Ramos (cell line): ENCODE data around the gene WDFY4.

ENCODE experiments used
- in situ Hi-C: fragments of 300-500 bp; cut with MboI; formaldehyde crosslinking; loops from one replicate; pipeline ENCODE4 v1.14.3; 2022; ENCODE audit warnings: low sequenced_read_pairs; ENCODE audit not compliant: unreplicated experiment

The WDFY4 gene

DNA sequence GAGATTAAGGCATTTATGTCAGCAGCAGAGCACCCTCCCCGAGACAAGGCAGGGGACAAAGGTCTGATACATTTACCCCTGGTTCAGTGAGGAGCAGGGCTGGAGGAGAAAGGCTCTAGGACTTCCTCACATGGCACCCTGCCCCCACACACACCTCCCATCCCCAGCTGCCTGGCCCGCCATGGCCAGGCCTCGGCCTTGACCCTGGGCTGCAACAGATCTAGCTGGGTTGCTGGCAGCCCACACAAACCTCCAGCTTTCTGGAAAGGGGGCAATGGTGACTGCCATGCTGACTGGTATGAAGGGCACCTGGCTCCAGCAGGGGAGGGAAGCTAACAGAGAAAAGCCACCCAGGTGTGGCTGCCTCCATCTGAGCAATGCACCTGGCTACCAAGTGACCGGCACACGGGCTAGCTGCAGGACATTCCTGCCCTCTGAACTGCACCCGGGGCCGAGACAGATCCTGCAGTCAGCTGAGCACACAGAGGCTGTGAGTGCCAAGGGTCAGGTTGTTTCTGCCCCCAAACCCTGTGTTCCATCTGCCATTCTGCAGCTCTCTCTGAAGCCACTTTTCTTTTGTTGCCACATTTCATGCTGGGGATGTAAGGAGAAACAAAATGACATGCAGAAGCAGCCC, 340.8 kb downstream of the WDFY4 start:
- in situ Hi-C loops = no loop called here

DNA sequence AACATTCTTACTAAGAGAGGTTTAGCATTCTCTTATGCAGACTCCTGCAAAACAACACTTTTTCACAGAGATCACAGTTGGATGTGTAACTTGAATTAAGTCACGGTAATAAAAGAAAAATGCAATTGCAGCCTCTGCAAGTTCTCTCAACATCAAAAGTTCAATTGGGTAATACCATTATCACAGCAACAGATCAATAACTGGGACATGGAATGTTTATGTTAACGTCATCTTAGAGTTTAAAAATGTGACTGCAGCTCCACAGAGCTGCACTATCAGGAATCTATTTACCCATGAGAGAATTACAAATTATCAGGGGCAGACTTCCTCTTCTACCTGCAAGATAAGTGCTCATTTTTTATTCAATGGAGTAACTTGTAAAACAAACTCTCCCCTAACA, 344.0 kb downstream of the WDFY4 start:
- in situ Hi-C loops = no loop called here

DNA sequence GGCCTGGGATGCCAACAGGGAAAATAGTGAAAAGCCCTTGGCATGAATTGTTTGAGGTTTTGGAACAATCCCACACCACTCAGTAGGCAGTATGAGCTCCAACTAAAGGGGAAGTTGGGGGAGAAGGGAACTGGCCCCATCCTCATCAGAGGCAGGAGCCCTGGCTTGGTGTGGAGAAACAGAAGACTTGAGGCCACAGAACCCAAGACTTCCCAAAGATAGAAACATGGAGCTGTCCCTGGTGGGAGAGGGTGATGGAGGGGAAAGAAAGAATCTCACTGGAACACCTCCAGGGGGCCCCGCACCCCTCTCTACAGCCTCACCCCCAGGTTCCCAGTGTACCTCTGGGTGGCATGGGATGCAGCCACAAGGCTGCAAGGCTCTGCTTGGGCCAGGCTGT, 345.0 kb downstream of the WDFY4 start:
- in situ Hi-C loops = no loop called here
